Subcutaneous adipose tissue (tissue), 4 donors: Measurements from ENCODE around the gene DAB1. TPM values are rescaled to one million over a fixed set of nuclear protein-coding genes. Genes with fewer than 3 reads are reported as not detected.

ENCODE experiments used
- CTCF ChIP-seq: fragments of 450-650 bp; IDR thresholded peaks from one replicate; pipeline ENCODE4 v1.5.1; 2016; ENCODE audit warnings: low read depth, mild to moderate bottlenecking, control low read depth, antibody characterized with exemption, moderate library complexity
- total RNA-seq, 4 donors: library from RNA; depleted of rRNA; stranded (reverse); fragments of >200 nt; gene quantifications; one replicate each; pipeline ENCODE4 v1.1.0, GENCODE V29; 2016

DAB1 gene
- total RNA-seq, 4 donors from 2014 or later: 0.22 to 0.98 (median 0.45) TPM

GRCh38 chr1:57117753-57118152 lies 306.1 kb downstream of the DAB1 start:
- no peak for TF ChIP-seq CTCF

GRCh38 chr1:57116871-57117270 lies 307.0 kb downstream of the DAB1 start:
- TF ChIP-seq CTCF: no peak

- TF ChIP-seq CTCF: no peak
These were observed 308.7 kb downstream of the DAB1 start for GRCh38 chr1:57115030-57115614.

- TF ChIP-seq CTCF: no peak
These were observed 311.7 kb downstream of the DAB1 start for GRCh38 chr1:57112148-57112547.

- TF ChIP-seq CTCF: no peak
These were observed 312.7 kb downstream of the DAB1 start for GRCh38 chr1:57111175-57111574.

- no peak for TF ChIP-seq CTCF
These were observed 314.0 kb downstream of the DAB1 start for GRCh38 chr1:57109883-57110282.

GRCh38 chr1:57109247-57109646 lies 314.6 kb downstream of the DAB1 start:
- TF ChIP-seq CTCF: no peak

- no peak for TF ChIP-seq CTCF
These were observed 317.6 kb downstream of the DAB1 start for GRCh38 chr1:57106296-57106695.
